RWPE2 (cell line): Measurements from ENCODE around the gene ITPK1.

Experiments
- ATAC-seq: fragments of 200-7000 bp; cut with Tn5 transposase; 3 replicates; pipeline ENCODE4 v1.9.1; 2021; ENCODE audit warnings: low read depth
- DNase-seq: peaks from one replicate; pipeline ENCODE4 v3.0.0-alpha.2; 2020; ENCODE audit warnings: low spot score
- H3K27ac ChIP-seq: fragments of 450-650 bp; 2 replicates; pipeline ENCODE4 v1.5.1; 2017; ENCODE audit warnings: mild to moderate bottlenecking; ENCODE audit not compliant: poor library complexity, severe bottlenecking
- H3K27me3 ChIP-seq: fragments of 250-450 bp; sonication (Bioruptor Pico); 2 replicates; pipeline ENCODE4 v1.5.1; 2021; ENCODE audit warnings: mild to moderate bottlenecking, moderate library complexity; ENCODE audit not compliant: insufficient read depth, poor library complexity, severe bottlenecking
- H3K36me3 ChIP-seq: fragments of 250-450 bp; sonication (Bioruptor Pico); 2 replicates; pipeline ENCODE4 v1.5.1; 2020; ENCODE audit warnings: low read depth, mild to moderate bottlenecking, moderate library complexity
- H3K4me1 ChIP-seq: fragments of 250-450 bp; sonication (Bioruptor Pico); 2 replicates; pipeline ENCODE4 v1.5.1; 2021; ENCODE audit warnings: mild to moderate bottlenecking, moderate library complexity; ENCODE audit not compliant: insufficient read depth, poor library complexity, severe bottlenecking
- H3K4me3 ChIP-seq: fragments of 250-450 bp; sonication (Bioruptor Pico); 2 replicates; pipeline ENCODE4 v1.5.1; 2021; ENCODE audit warnings: mild to moderate bottlenecking, moderate library complexity; ENCODE audit not compliant: severe bottlenecking
- H3K9me3 ChIP-seq: fragments of 250-450 bp; sonication (Bioruptor Pico); 2 replicates; pipeline ENCODE4 v1.5.1; 2021; ENCODE audit warnings: mild to moderate bottlenecking, moderate library complexity; ENCODE audit not compliant: severe bottlenecking
- CTCF ChIP-seq: fragments of 450-650 bp; IDR thresholded peaks from one replicate; pipeline ENCODE4 v1.5.1; 2017; ENCODE audit warnings: mild to moderate bottlenecking, moderate library complexity; ENCODE audit not compliant: poor library complexity, severe bottlenecking

The ITPK1 gene

DNA sequence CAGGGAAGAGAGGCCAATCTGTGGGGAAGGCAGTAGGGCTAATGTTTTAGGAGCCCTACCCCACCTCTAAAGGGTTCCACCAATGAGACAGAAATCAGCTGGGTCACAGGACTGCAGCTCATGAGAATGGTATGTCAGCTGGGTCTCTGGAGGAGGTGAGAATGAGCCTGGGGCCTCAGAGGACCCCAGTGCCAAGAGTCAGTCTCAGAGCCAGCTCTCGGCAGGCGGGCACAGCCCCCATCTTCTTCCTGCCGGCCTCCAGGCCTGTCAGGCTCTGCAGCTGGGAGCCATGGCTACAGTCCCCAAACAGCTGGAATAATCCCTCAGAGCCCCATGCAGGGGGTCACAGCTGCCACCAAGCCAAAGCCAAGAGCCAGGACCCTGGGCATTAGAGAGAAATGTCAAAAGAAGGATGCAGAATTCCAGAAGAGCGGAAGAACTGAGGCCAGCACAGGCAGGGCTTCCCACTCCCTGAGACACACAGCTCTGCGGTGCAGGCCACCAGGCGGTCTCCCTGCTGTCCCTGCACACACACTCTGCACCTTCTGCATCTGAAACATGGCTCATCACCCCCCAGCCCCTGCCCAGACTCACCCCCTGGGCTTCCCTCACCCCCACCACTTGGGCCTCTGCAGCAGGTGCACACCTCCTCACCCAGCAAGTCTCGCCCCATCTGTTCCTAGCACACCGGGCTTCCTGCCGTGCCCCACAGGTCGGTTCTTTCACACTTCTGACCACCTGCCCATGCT is 26.0 kb downstream of the ITPK1 start:
- no peak for TF ChIP-seq CTCF
- ATAC-seq = no peak
- H3K4me1 ChIP-seq = peaks cover 27% of the 10 kb centered on the region
- peaks cover 7% of the 10 kb centered on the region for H3K36me3 ChIP-seq
- no peaks in the 10 kb centered on the region for H3K27me3 ChIP-seq
- no peak overlapping the region for H3K4me3 ChIP-seq
- H3K27ac ChIP-seq = no peak overlapping the region
- no peaks in the 10 kb centered on the region for H3K9me3 ChIP-seq
- no peak for DNase-seq

DNA sequence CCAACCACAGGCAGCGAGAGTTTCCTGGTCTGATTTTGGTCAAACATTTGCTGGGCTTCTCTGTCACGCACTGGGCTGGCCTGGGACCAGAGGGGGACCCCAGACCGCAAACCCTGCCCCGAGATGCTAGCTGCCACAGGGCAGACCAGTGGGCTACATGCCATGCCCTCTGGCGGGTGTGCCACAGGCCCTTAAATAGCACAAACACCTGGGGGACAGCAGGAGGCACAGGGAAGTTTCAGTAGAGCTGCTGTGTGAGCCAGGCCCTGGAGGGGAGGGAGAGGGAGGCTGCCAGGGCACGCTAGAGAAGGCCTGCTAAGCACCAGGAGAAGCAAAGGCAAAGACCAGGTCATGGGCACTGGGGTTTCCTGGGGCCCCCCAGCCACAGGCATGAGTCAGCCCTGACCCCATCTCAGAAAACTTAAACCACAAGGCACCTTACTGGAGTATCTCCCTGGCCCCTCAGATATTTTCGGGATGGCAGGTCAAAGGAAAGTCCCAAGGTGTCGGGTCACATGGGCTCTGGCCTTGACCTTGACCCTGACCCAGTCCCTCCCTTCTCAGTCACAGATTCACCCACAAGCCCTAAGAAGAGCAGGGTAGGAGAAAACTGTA is 29.2 kb downstream of the ITPK1 start:
- Histone ChIP-seq H3K4me1 (peaks cover 23% of the 10 kb centered on the region), H3K9me3 (no peaks in the 10 kb centered on the region), H3K27me3 (no peaks in the 10 kb centered on the region), H3K27ac (peak overlapping the region; percentile 76), H3K4me3 (no peak overlapping the region), H3K36me3 (peaks cover 7% of the 10 kb centered on the region)
- no peak for TF ChIP-seq CTCF
- ATAC-seq (peak; percentile 40), DNase-seq (no peak)

GRCh38 chr14:93085911-93086310 is 29.8 kb downstream of the ITPK1 start:
- Histone ChIP-seq H3K27ac (peak overlapping the region; percentile 76), H3K9me3 (no peaks in the 10 kb centered on the region), H3K4me3 (no peak overlapping the region), H3K27me3 (no peaks in the 10 kb centered on the region), H3K36me3 (peaks cover 7% of the 10 kb centered on the region), H3K4me1 (peaks cover 23% of the 10 kb centered on the region)
- ATAC-seq (peak; percentile 77), DNase-seq (no peak)
- no peak for TF ChIP-seq CTCF

DNA sequence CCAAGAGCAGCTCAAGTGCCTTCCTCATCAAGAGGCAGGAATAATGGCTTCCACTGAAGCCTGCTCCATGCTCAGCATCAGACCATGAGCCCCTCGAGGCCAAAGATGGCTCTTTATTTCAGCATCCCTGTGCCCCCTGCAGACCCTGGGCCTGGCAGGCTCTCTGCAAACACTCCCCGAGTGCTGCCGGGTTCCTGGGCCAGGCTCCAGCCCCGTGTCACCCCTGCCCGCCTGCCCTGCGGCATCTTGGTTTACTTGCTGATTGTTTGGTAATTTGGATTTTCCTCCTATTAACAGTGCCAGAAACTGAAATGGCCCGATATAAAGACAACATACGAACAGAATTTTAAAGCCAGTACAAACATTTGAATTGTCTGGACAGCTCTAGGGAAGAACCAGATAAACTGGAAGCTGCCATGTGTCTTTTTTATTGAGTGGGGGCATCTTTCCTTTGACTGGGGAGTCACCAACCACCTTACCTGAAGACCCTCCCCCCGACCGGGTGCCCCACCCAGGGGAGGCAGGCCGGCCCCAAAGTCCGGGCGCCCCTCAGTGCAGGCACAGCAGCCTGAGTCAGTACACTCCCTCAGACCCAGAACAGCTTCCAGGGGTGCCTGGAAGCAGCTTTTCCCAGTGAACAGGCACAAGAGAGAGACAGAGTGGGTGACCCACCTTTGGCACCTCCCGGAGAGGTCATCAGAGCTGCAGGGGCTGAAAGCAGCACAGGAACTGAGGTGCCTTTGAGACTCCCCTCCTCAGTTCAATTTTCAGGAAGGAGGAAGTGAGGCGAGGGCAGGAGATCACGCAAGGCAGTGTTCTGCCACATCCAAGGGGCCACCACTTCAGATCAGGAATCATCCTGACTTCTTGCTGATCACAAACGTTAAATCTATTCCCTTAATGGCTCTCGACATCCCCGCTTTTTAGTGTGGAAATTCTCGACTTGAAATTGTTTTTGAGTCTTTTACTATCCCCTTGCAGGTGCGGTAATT is 30.6 kb downstream of the ITPK1 start:
- Histone ChIP-seq H3K4me3 (no peak overlapping the region), H3K4me1 (peaks cover 23% of the 10 kb centered on the region), H3K27ac (peak overlapping the region; percentile 76), H3K9me3 (no peaks in the 10 kb centered on the region), H3K36me3 (peaks cover 7% of the 10 kb centered on the region), H3K27me3 (no peaks in the 10 kb centered on the region)
- ATAC-seq = no peak
- no peak for DNase-seq
- TF ChIP-seq CTCF = no peak
